HFF-Myc (cell line): ENCODE results near the gene MYH14.

Experiments used
- DNase-seq: peaks from one replicate; pipeline ENCODE4 v3.0.0-alpha.2; 2011; ENCODE audit warnings: low read depth; ENCODE audit errors: extremely low read depth
- H3K4me3 ChIP-seq: replicated peaks from 2 replicates; pipeline ENCODE4 v1.5.1; 2011; ENCODE audit warnings: low read depth, mild to moderate bottlenecking, control low read depth, low read length
- CTCF ChIP-seq: IDR thresholded peaks from 2 replicates; pipeline ENCODE4 v1.5.1; 2012; ENCODE audit warnings: mild to moderate bottlenecking, low read depth, low read length, control low read depth; ENCODE audit errors: missing control alignments

Gene MYH14

GRCh38 chr19:50311723-50312635, 108.6 kb downstream of the MYH14 start:
- TF ChIP-seq CTCF = no peak
- no peak for DNase-seq
- no peak overlapping the region for H3K4me3 ChIP-seq

DNA sequence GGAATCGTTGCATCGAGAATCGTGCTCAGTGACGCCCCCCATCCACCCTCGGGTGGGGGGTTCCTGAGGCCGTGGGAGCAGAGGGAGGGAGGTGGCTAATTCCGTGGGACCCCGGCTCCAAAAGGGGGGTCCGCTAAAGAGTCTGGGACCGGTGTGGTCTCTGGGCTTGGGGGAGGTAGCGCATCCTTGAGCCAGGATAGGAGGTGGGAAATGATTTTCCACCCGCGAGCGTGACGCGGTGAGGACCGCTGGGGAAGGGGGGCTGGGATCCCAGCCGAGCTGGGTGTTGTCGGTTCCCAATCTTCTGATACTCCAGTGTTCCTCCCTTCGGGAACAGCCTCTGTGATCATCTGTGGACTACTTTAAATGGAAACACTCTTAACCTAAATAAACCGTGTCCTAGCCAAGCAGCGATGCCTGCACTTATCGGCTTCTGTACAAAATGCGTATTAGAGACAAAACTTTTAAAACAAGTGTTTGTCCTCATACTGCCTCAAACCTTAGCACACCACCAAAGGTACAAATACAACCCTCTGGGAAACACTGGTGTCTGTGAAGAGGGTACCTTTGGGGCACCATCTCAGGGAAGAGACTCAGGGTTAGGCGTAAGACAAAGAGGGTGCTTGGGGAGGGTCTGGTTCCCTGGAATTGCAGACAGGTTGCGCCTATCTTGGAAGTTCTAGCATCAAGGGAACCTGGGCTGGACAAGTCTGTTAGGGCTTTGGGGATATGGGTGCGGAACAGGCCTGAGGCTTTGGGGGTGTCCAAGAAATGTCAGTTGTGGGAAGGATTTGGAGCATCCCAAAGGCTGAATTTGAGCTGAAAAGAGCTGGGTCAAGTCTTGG, 109.8 kb downstream of the MYH14 start:
- no peak for DNase-seq
- no peak overlapping the region for H3K4me3 ChIP-seq
- TF ChIP-seq CTCF = no peak

DNA sequence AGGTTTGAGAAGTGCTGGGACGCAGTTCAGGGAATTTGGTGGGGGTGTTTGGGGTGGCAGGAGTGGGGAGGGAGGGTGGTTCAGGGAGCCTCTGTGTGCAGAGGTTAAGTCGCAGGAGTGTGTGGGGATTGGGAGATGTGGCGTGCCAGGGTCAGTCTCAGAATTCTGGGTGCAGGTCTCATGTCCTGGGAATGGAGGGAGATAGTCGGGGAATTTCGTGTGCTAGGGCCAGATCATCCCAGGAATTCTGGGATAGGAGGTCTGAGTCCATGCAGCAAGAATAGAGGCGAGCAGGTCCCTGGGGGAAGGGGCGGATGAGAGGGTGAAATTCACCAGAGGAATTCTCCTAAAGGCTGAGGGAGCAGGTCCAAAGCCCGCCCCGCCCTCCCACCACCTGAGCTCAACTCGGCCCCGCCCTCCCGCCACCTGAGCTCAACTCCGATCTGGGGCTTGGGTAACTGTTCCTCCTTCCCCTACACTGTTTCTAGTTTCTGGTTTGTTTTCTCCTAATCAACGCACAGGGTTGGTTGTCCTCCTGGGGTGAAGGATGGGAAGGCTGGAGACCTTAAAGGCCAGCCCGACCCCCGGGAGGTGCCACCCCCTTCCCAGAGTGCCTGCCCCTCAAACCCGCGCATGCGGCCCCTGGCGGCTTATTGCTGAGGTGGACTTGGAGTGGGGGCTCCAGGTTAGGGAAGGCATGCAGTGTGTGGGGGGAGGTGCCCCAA, 110.6 kb downstream of the MYH14 start:
- TF ChIP-seq CTCF = no peak
- no peak overlapping the region for H3K4me3 ChIP-seq

DNA sequence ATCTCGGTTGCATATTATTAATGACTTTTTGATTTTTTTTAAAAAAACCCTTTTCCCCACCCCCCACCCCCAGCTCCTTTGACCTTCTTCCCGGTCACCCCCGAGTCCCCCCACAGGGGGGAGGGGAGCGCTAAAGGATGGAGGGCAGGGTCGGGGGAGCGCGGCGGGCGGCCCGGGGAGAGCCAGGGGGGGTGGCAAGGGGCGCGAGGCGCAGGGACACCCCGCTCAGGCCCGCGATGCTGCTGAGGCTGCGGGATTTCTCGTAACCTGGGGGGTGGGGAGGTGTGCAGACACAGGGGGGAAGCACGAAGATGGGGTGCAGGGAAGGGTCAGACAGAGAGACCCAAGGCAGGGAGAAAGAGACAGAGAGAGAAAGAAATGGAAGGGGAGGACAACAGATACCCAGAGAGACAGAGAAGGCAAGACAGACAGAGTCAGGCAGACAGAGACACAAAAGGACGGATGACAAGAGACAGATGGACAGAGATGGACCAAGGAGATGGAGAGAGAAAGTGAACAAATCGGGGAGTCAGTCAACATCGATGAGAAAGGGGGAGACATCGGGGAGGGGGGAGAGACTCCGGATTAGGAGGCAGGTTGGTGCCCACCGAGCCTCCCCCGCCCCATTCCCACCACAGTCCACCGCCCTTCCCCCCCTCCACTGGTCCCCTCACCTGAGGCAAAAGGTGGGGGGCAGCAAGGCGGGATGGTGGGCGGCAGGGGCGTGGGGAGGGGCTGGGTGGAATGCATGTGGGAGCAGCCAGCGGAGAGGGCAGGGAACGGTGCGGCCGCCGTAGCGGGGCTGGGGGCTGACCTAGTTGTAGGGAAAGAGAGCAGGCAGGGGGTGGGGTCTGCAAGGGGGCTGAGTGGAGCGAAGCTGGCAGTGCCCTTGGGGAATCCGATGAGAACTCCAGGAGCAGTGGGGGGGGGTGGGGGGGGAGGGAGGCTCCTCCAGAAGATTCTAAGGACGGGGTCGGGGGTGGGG, 111.6 kb downstream of the MYH14 start:
- no peak overlapping the region for H3K4me3 ChIP-seq
- DNase-seq = no peak
- no peak for TF ChIP-seq CTCF

More for the DNA sequence above, 110.6 kb downstream of the MYH14 start:
- no peak for DNase-seq

GRCh38 chr19:50315773-50316448, 112.5 kb downstream of the MYH14 start:
- no peak for TF ChIP-seq CTCF
- DNase-seq = no peak
- H3K4me3 ChIP-seq = no peak overlapping the region
